HCEC 1CT (cell line): ENCODE data around the gene PUSL1.

Experiments
- DNase-seq: peaks from one replicate; pipeline ENCODE4 v3.0.0-alpha.2; 2017

PUSL1 gene

GRCh38 chr1:1296070-1297061, 12.0 kb upstream of the PUSL1 start:
- DNase-seq = no peak

- DNase-seq = no peak
Observed at GRCh38 chr1:1297802-1298424, 10.5 kb upstream of the PUSL1 start.

GRCh38 chr1:1298861-1299685, 9.3 kb upstream of the PUSL1 start:
- no peak for DNase-seq

GRCh38 chr1:1299686-1300351, 8.6 kb upstream of the PUSL1 start:
- DNase-seq = no peak

DNA sequence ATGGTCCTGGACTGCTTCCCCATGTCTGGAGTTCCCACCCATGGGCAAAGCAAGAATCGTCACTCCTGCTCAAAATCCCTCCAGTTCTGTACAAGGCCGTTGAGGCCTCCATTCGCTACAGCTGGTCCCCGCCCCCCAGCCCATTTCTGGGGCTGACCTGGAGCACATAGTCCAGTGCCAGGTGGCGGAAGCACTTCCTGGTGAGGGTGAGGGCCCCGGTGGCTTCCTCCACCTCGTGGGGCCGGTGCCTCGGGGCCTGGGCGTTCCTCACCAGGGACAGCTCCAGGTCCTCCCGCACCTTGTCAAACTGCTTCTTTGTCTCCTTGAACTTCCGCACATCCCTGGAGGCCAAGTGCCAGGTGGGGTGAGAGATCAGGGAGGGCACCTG, 8.1 kb upstream of the PUSL1 start:
- no peak for DNase-seq

DNA sequence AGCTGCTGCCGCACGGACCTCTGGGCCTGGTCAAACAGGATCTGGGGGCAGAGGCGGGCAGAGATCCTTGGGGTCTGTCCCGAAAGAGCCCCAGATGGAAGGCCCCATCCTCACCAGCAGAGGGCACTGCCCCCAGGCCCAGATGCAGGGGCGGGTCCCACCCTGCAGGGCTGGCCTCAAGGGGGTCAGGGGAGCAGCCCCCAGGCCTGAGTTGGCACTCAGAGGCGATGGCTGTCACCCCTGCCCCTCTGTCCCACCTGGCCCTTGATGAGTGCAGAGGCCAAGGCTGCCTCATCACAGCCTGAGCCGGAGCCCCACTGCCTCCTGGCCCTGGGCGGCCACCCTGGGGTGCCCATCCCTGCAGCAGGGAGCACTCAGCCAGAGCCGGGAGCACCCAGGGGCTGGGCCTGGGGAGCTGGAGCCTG, 6.4 kb upstream of the PUSL1 start:
- DNase-seq = no peak

DNA sequence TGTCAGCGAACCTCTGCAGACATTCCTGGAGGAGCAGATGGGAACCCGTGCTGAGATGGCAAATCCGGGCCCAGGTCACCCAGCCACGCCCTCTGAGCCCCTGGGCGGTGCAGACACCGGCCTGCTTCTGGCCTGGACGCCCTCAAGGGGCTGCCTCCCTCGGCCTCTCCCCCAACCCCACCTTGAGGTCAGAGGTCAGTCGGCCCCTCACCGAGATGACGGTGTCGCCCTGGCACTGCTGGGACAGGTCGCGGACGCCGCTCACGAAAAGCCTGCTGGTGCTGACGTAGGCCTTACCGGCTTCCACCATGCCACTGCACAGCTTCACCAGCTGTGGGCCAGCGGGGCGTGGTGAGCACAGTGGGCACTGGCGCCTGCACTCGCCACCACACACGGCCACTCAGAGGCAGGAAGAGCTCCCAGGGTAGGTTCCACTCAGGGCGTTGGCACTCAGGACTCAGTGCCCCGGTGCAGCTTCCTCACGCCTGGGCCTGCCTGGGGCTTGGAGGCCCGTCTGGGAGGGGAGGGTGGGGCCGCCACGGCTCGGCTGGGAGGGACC, 5.4 kb upstream of the PUSL1 start:
- DNase-seq = no peak

- no peak for DNase-seq
Observed at GRCh38 chr1:1303736-1304135, 4.7 kb upstream of the PUSL1 start.

GRCh38 chr1:1304331-1305299, 3.8 kb upstream of the PUSL1 start:
- peak; percentile 74 for DNase-seq

- peak; percentile 74 for DNase-seq
Observed at GRCh38 chr1:1305300-1306069, 2.9 kb upstream of the PUSL1 start.

GRCh38 chr1:1306070-1306660, 2.2 kb upstream of the PUSL1 start:
- DNase-seq = peak; percentile 25

- no peak for DNase-seq
Observed at GRCh38 chr1:1306661-1307260, 1.6 kb upstream of the PUSL1 start.

DNA sequence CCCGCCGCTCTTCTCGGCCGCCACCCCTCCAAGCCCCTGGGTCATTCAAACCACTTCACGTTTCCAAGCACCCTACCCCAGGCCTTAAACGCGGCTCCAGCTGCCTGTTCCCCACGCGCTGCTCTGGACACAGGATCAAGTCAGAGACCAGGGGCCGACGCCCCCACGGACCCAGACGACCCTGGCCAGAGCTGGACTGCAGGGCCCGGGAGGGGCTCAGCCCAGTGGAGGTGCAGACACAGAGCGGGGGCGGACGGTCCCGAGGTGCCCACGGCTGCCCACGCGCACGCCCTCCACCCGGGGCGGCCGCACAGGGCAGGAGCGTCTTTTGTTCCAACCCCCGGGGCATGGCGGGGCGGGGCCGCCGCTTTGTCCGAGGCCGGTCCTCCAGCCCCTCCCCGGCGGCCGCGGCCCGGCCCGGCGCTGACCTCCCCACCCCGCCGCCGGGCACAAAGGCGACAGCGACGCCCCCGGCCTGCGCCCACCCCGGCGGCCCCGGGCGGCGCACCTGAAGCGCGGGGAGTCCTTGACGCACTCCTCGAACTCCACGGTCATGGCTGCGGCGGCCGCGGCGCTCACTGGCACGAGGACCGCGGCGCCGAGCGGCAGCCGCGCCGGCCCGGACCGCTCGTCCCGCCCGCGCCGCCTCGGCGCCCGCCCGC, 1.0 kb upstream of the PUSL1 start:
- no peak for DNase-seq

DNA sequence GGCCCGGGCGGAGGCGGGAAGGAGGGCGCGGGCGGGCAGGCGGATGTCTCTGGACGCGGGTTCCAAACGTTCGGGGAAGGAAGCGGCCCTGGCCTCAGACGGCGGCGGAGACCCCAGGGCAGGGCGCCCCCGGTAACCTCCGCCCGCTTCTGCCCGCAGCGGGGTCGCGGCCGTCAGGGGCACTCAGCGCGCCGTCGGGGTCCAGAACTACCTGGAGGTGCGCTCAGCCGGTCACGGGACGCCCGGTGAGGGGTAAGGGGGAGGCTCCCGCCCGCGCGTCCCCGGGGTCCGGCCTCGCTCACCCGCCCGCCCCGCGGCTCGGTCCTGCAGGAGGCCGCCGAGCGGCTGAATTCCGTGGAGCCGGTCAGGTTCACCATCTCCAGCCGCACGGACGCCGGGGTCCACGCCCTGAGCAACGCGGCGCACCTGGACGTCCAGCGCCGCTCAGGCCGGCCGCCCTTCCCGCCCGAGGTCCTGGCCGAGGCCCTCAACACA, 406 bp downstream of the PUSL1 start:
- DNase-seq = no peak

DNA sequence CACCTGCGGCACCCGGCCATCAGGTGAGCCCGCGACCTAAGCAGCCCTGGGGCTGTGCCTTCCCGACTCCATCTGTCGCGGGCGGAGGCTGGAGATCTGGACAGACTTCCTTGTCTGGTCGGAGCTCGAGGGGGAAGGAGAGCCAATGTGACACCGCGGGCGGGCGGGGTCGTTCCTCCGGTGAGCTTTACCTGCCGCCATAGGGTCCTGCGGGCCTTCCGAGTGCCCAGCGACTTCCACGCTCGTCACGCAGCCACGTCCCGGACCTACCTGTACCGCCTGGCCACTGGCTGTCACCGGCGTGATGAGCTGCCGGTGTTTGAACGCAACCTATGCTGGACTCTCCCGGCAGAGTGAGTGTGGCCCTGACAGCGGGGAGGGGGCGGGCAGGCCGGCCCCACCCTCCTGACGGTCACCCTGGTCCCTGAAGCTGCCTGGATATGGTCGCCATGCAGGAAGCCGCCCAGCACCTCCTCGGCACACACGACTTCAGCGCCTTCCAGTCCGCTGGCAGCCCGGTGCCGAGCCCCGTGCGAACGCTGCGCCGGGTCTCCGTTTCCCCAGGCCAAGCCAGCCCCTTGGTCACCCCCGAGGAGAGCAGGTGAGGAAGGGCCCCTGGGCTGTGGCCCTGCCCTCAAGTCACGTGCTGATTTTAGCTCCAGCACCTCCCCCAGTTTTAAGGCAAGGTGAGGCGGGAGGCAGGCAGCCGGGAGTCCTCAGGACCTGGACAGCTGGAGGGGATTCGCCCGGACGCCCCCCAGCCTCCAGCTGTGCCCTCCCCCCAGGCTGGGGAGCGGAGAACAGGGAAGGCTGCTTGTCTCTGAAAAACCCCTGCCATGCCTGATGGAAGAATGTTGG, 1.1 kb downstream of the PUSL1 start:
- no peak for DNase-seq

- no peak for DNase-seq
Observed at GRCh38 chr1:1310109-1310385, 1.6 kb downstream of the PUSL1 start.

- DNase-seq = no peak
Observed at GRCh38 chr1:1310476-1311053, 2.2 kb downstream of the PUSL1 start.
